Tibial artery (tissue), 4 donors: ENCODE measurements around the gene EHD4.

Experiments used
- DNase-seq, 2 donors: peaks; one replicate each; pipeline ENCODE4 v3.0.0-alpha.2; 2019
- H3K27ac ChIP-seq, 2 donors: fragments of 200-600 bp; sonication (generic) in 1 of 2; 1 replicate in 1 of 2; 2 replicates in 1 of 2; pipeline ENCODE4 v1.5.1; 2018 to 2019; ENCODE audit warnings: mild to moderate bottlenecking in 1 of 2
- H3K27me3 ChIP-seq, 2 donors: fragments of 200-600 bp; sonication (generic) in 1 of 2; one replicate each; pipeline versions ENCODE4 v1.5.1 to v1.6.0; 2016 to 2019
- H3K36me3 ChIP-seq, 3 donors: fragments of 200-600 bp; sonication (generic) in 2 of 3; one replicate each; pipeline ENCODE4 v1.5.1; 2016 to 2019; ENCODE audit warnings: mild to moderate bottlenecking in 2 of 3
- H3K4me1 ChIP-seq, 4 donors: fragments of 200-600 bp; sonication (generic) in 2 of 4; 1 replicate in 3 of 4; 2 replicates in 1 of 4; pipeline ENCODE4 v1.5.1; 2016 to 2019
- H3K4me3 ChIP-seq, 2 donors: fragments of 200-600 bp; sonication (generic) in 1 of 2; 1 replicate in 1 of 2; 2 replicates in 1 of 2; pipeline ENCODE4 v1.5.1; 2018 to 2019; ENCODE audit warnings: mild to moderate bottlenecking in 2 of 2
- H3K9me3 ChIP-seq, 3 donors: fragments of 200-600 bp; sonication (generic) in 1 of 3; one replicate each; pipeline ENCODE4 v1.5.1; 2016 to 2019
- CTCF ChIP-seq, 2 experiments: fragments of 200-600 bp in 1 of 2; fragments of 450-650 bp in 1 of 2; IDR thresholded peaks; one replicate each; pipeline ENCODE4 v1.5.1; 2017 to 2019; ENCODE audit warnings: antibody characterized with exemption in 2 of 2, mild to moderate bottlenecking in 1 of 2, moderate library complexity in 1 of 2
- intact Hi-C: fragments of 100-400 bp; cut with DNase I; formaldehyde crosslinking; loops from one replicate; pipeline ENCODE4 v1.15.0; 2023; ENCODE audit warnings: low total_unique reads

Gene EHD4

GRCh38 chr15:41891226-41891625 lies 81.1 kb downstream of the EHD4 start:
- no peak overlapping the region for H3K4me3 ChIP-seq
- TF ChIP-seq CTCF (IDR thresholded peaks at IDR 0.05): no peak
- no peak overlapping the region for H3K27ac ChIP-seq
- no peaks in the 10 kb centered on the region for H3K27me3 ChIP-seq
- peaks cover 0 to 3% (median 0%) of the 10 kb centered on the region in 3 donors for H3K36me3 ChIP-seq
- intact Hi-C loops: no loop called here
- no peaks in the 10 kb centered on the region for H3K9me3 ChIP-seq
- no peak for DNase-seq
- peaks cover 6 to 26% (median 16%) of the 10 kb centered on the region in 4 donors for H3K4me1 ChIP-seq

- Histone ChIP-seq H3K27ac (no peak overlapping the region), H3K27me3 (no peaks in the 10 kb centered on the region), H3K4me3 (no peak overlapping the region), H3K9me3 (no peaks in the 10 kb centered on the region), H3K4me1 (peaks cover 6 to 23% (median 15%) of the 10 kb centered on the region in 4 donors), H3K36me3 (peaks cover 0 to 3% (median 0%) of the 10 kb centered on the region in 3 donors)
- intact Hi-C loops: no loop called here
- TF ChIP-seq CTCF (IDR thresholded peaks at IDR 0.05): no peak
- no peak for DNase-seq
These were observed 82.2 kb downstream of the EHD4 start for GRCh38 chr15:41890050-41890690.

- no peak for TF ChIP-seq CTCF (IDR thresholded peaks at IDR 0.05)
- H3K4me1 ChIP-seq: peaks cover 0 to 9% (median 1%) of the 10 kb centered on the region in 4 donors
- intact Hi-C loops: no loop called here
- no peak for DNase-seq
- peaks cover 0 to 3% (median 0%) of the 10 kb centered on the region in 3 donors for H3K36me3 ChIP-seq
- H3K4me3 ChIP-seq: no peak overlapping the region
- no peaks in the 10 kb centered on the region for H3K27me3 ChIP-seq
- no peaks in the 10 kb centered on the region for H3K9me3 ChIP-seq
- no peak overlapping the region for H3K27ac ChIP-seq
These were observed 83.6 kb downstream of the EHD4 start for GRCh38 chr15:41888662-41889253.

GRCh38 chr15:41887893-41888292 lies 84.5 kb downstream of the EHD4 start:
- TF ChIP-seq CTCF (IDR thresholded peaks at IDR 0.05): no peak
- Histone ChIP-seq H3K36me3 (peaks cover 0 to 3% (median 0%) of the 10 kb centered on the region in 3 donors), H3K4me1 (peaks cover 0 to 7% (median 0%) of the 10 kb centered on the region in 4 donors), H3K27ac (no peak overlapping the region), H3K27me3 (no peaks in the 10 kb centered on the region), H3K9me3 (no peaks in the 10 kb centered on the region), H3K4me3 (no peak overlapping the region)
- no peak for DNase-seq
- intact Hi-C loops: no loop called here

- Histone ChIP-seq H3K9me3 (no peaks in the 10 kb centered on the region), H3K36me3 (peaks cover 0 to 3% (median 0%) of the 10 kb centered on the region in 3 donors), H3K4me3 (no peak overlapping the region), H3K27me3 (peaks cover 0 to 4% of the 10 kb centered on the region in 2 donors), H3K4me1 (peaks cover 0 to 13% (median 3%) of the 10 kb centered on the region in 4 donors), H3K27ac (no peak overlapping the region)
- intact Hi-C loops: no loop called here
- no peak for TF ChIP-seq CTCF (IDR thresholded peaks at IDR 0.05)
- DNase-seq: no peak
These were observed 85.2 kb downstream of the EHD4 start for GRCh38 chr15:41887161-41887560.
